RPMI7951 (cell line): ENCODE measurements around the gene PRKCSH. TPM values are rescaled to one million over a fixed set of nuclear protein-coding genes. Genes with fewer than 3 reads are reported as not detected.
"Not testable (repeated sequence)": the region's sequence is repeated elsewhere in the genome, so short reads cannot be mapped to it uniquely, and the experiment has no call there.

Source experiments
- DNase-seq: peaks from one replicate; pipeline ENCODE4 v3.0.0-alpha.2; 2012; ENCODE audit warnings: low read depth
- total RNA-seq: library from RNA; depleted of rRNA; stranded (reverse); fragments of >200 nt; shearing (Covaris generic); gene quantifications from 2 replicates; pipeline ENCODE4 v1.2.3, GENCODE V29; 2014; rRNA removed

Gene PRKCSH
- total RNA-seq: 88.3 and 94.3 TPM in 2 replicates

- peak; percentile 100 for DNase-seq
Measured at GRCh38 chr19:11435057-11435832, at the start of gene PRKCSH, which contains the start of gene ODAD3. TSS of gene PRKCSH (plus strand) at chr19:11435635. CDS start at chr19:11436118, 483 bp downstream. TSS of gene ODAD3 (minus strand) at chr19:11435121. CDS start at chr19:11435016, 105 bp downstream.

- no peak for DNase-seq
Measured at GRCh38 chr19:11387162-11388034, 48.0 kb upstream of the PRKCSH start.

DNA sequence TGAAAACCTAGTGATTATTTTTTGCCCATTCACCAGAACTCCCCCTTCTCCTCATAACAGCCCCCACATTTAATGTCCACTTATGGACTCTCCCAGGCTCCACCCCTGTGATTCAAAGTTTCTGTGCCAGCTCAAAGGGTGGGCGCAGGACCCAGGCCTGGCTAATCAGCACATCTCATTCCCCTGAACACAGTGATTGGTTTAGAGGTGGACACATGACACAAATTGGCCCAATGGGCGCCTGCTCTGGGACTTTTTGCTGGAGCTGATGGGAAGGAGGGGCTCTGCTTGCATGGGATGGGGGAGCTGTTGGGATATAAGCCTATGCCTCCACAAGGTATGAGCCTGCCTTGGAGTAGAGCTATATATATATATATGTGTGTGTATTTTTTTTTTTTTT lies 45.1 kb upstream of the PRKCSH start:
- no peak for DNase-seq

DNA sequence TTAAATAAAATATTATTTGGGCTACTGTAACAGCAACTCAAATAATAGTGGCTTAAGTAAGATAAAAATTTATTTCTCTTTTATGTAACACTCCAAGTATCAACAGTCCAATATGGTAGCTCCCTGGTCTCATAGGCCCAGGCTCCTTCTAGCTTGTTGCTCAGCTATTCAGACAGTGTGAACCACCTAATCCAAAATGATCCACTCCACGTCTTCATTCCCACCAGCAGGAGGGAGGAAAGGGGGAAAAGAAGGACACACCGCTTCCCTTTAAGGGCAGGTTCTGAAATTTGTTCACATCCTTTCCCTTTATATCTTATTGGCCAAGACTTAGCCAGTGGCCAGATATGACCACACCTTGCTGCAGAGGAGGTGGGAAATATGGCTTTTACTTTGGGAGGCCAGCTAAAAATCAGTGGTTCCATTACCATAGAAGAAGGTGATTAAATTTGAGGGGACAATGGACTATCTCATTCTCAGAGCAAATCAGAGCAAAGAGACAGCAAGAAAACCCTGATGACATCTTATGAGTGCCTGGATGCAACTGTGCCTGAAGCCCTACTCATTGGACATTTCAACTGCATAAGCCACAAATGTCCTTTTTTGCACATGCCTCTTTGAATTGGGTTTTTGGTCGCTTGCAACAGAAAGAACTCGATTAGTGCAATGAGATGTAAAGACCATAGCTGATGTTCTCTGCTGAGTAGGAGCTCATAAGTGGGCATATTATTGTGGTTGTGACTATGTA lies 44.3 kb upstream of the PRKCSH start:
- no peak for DNase-seq

DNA sequence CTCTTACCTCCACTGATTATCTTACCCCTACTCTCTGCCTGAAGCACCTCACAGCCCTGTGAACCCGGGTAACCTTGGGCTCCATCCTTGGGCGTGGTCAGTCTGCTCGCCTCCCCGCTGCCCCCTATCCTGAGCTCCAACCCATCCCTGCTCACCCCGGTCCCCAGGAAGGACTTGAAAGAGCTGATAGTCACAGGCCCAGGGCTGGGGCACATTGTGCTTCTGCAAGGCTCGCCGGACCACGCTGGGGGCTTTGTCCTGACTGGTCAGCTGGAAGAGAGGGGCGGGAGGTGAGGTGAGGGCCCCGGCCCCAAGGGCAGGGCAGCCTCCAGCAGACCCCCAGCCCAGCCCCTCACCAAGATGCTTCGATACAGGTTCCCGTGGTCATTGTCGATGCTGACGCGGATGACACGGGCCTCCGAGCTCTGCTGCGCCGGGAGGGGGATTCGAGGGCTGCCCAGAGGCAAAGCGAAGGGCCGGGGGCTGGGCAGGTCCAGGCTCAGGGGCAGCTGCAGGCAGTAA lies 38.3 kb upstream of the PRKCSH start:
- DNase-seq: no peak

DNA sequence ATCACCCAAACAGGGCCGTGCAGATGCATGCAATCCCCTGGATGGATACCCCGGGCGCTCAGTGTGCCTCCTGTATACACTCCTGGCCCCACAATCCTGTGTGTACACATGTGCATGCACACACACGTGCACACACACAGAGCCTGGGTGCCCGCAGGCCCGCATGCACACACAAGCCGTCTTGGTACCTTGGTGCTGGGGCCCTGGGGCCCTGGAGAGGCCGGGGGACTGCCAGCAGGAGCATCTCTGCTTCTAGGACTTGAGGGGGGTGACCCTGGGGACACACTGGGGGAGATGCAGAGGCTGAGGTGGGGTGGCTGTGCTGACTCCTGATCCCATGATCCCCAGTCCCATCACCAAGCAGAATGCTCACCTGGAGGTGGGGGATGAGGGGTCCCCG lies 35.8 kb upstream of the PRKCSH start:
- DNase-seq: no peak

DNA sequence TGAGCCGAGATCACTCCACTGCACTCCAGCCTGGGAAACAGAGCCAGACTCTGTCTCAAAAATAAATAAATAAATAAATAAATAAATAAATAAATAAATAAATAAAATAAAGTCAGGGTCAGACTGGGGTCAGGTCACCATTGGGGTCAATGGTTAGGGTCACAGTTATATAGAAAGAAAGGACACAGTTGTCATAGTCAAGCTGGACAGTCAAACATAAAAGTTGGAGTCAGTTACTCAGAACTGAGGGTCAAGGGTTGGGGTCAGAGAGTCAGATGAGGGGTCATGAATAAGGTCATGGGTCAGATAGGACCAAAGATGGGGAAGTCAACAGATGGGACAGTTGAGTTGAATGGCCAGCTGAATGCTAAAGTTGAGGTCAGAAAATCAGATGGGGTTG lies 34.6 kb upstream of the PRKCSH start:
- DNase-seq: no peak

DNA sequence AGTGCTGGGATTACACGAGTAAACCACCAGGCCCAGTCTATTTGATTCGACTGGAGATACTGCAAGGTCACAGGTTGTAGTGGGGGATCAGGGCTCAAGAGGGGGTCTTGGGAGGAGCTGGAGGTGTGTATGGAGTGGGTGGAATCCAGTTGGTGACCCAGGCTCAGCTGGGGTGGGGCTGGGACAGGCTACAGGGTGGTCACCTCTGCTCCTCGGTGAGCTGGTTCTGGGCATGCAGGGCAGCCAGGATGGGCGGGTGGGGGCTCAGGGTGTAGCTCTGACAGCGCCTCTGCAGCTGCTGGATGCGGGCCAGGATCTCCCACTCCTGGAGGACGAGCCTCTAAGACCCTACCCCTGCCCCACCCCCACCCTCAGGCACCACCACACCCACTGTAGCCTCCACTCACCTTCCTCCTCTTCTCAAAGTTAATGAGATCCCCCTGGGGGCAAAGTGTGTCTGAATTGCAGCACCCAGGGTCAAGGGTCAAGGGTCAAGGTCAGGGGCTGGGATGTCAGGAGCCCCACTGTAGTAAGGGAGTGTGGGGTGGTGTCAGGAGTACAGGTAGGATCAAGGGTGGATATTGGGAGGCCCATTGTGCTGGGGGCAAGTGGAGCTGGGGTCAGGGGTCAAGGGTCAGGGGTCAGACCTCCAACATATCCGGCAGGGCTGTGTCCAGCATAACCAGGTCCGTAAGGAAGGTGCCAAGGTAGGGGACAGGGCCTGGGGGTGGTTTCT lies 33.5 kb upstream of the PRKCSH start:
- no peak for DNase-seq

- no peak for DNase-seq
Measured at GRCh38 chr19:11404588-11405222, 30.7 kb upstream of the PRKCSH start.

DNA sequence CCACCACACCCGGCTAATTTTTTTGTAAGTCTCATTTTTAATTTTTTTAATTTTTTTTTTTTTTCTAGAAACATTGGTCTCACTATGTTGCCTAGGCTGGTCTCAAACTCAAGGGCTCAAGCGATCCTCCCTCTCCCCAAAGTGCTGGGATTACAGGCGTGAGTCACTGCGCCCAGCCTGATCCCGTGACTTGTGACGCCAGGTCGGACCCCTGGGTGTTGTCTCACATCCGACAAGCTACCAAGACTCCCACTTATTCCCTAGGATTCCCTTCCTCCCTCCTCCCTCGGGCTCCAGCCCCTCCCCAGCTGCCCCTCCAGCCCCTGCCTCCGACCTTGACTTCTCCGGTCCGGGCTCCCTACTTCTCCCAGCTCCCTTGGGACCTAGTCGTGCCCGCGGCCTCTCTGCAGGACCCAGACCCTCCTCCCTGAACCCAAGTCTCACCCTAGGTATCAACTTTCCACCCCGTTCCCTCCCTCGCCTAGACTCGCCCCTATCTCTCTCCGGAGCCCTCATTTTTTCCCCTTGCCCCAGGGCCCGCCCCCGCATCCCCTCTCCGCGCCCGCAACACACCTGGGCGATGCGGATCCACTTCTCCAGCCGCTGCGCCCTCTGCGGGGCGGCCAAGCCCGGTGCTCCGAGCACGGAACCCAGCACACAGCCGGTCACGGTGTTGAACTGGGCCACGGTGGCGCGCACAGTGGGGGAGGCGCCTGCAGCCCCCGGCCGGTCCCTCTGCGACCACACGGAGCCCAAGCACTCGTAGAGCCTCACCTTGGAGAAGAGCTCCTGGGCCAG lies 29.4 kb upstream of the PRKCSH start:
- no peak for DNase-seq

DNA sequence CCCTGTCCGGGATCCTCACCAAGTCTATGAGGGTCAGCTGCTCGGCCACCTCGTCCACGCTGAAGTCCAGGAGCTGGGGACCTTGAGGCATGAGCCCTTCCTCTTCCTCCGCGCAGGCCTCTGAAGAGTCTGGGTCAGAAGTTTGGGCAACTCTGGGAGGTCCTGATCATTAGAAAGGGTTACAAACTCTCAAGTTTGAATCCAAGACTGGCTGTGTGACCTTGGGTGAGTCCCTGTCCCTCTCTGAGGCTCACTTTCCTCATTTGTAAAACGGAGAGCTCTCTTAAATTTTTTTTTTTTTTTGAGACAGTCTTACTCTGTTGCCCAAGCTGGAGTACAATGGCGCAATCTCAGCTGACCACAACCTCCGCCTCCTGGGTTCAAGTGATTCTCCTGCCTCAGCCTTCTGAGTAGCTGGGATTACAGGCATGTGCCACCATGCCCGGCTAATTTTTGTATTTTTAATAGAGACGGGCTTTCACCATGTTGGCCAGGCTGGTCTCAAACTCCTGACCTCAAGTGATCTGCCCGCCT lies 28.7 kb upstream of the PRKCSH start:
- DNase-seq: not testable (repeated sequence)

GRCh38 chr19:11408591-11408990 lies 26.8 kb upstream of the PRKCSH start:
- no peak for DNase-seq

DNA sequence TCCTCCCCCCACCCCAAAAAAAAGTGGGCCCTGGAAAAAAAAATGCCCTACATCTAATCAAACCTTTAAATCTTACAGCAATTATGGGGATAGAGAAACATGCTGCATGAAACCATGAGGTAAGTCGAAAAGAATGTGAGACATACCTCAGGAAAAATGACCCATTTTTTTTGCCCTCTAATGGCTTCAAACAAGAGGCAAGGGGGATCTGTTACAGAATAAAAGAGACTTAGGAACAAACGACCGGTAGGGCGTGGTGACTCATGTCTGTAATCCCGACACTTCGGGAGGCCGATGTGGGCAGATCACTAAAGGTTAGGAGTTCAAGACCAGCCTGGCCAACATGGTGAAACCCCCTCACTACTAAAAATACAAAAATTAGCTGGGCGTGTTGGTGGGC lies 24.8 kb upstream of the PRKCSH start:
- peak; percentile 41 for DNase-seq

DNA sequence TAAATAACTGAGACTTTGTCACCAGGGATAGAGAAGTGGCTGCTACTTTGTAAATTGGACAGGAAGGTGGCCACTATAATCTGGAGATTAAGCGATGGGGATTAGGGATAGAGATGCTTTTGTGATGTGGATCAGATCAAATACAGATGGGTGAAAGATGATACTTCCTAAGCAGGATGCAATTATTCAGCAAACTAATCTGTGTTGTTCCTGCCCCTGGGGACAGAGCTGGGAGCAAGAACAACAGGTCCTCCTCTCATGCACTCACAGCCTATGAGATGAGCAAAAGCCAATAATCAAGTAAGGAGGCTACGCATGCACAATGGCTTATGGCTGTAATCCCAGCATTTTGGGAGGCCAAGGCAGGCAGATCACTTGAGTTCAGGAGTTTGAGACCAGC lies 20.9 kb upstream of the PRKCSH start:
- no peak for DNase-seq

DNA sequence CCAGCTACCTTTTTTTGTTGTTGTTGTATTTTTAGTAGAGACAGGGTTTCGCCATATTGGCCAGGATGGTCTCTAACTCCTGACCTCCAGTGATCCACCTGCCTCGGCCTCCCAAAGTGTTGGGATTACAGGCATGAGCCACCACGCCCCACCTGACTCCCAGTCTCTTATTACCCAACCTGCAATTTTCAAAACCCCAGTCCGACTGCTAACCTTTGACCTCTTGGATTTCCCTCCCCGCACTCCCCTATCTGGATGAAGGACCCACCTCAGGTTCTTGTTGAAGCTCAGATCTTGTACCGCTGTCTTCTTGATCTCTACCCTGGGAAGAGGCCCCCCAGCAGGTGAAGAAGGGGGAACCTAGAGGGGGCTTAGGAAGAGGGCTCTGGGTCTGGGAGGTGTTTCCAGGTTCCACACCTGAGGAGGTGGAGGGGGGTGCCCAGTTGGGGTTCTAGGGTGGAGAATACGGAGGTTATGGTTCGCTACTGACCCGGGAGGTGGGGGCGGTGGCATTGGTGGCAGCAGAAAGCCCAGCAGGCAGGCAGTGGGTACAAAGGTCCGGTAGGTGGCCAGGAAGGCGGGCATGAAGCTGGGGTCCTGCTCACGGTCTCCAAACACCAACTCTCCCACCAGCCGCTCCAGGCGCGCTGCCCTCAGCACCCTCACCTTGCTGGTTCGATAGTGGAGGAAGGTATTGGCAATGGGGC lies 18.9 kb upstream of the PRKCSH start:
- no peak for DNase-seq

DNA sequence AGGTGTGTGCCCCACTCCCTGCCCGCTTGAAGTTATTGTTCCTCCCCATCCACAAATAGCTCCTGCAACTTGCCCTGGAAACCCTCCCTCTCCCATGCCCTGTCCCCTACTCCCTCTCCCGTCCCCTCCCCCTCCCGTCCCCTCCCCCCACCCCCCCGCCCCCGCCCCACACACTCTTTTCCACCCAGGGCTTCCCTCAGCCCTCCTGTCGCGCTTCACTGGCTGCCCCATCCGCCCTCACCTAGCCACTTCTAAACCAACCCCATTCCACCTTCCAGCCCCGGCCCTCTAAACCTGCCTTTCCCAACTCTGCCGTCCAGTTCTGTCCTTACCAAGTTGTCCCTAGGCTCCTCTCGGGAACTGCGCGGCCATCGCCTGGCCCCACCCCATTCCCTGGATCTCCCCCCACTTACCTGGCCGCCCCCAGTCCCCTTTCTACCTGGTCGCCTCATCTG lies 17.3 kb upstream of the PRKCSH start:
- DNase-seq: no peak

DNA sequence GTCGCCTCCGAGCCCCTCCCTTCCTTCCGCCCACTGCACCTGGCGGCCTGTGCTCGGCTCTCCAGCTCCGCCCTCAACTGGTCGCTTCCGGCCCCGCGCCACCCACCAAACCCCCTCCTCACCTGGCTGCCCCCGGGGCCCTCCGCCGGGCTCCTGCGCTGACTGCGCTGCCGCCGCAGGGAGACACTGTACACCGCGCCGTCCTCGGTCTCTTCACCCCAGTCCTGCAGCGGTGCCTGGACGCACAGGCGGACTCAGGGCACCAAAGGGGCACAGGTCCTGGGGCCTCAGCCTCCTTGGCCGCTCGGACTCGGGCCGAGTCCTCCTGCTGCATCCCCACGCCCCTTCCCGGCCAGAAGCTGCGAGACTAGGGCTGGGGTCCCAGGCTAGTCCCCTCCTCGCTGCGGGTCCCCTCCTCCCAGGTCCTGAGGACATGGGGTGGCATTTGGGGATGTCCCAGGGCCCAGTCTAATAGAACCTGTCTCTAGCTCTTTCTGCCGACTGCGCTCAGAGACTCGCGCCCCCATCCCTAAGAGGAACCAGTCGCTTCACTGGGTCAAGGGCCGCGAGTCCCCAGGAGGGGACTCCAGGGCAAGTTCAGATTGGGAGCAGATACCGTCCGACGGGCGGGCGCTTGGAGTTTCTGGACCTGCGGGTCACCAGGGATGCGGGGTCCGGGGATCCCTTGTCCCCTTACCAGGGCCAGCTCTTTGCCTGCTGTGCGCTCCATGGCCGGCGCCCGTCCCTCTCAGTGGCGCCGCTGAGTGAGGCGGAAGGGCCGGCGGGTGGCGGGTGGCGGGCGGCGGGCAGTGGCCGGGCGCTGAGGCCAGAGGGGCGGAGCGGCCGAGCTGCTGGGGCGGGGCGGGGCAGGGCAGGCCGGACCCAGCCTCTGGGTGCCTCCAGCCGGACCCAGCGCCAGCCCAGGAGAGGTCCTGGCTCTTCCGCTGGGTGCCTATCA lies 16.6 kb upstream of the PRKCSH start, which contains the start of gene RGL3:
RGL3 (minus strand) TSS at position 766 of the 958 bp plus-strand sequence; CDS start at position 730, 36 bp downstream.
- DNase-seq: peak; percentile 46
